Testis (tissue), 3 donors: ENCODE results near the gene APOB. TPM values are rescaled to one million over a fixed set of nuclear protein-coding genes. Genes with fewer than 3 reads are reported as not detected.

Experiments
- DNase-seq: peaks from one replicate; pipeline ENCODE4 v3.0.0-alpha.2; 2019
- H3K27ac ChIP-seq, 2 donors: fragments of 200-600 bp; sonication (generic); one replicate each; pipeline ENCODE4 v1.5.1; 2019
- H3K27me3 ChIP-seq: fragments of 200-600 bp; sonication (generic); one replicate; pipeline ENCODE4 v1.5.1; 2019
- H3K36me3 ChIP-seq: fragments of 200-600 bp; sonication (generic); one replicate; pipeline ENCODE4 v1.5.1; 2017; ENCODE audit warnings: low read depth; ENCODE audit errors: missing control alignments
- H3K4me1 ChIP-seq: fragments of 200-600 bp; sonication (generic); one replicate; pipeline ENCODE4 v1.5.1; 2019
- H3K4me3 ChIP-seq, 2 donors: fragments of 200-600 bp; sonication (generic); one replicate each; pipeline ENCODE4 v1.5.1; 2017 to 2019
- H3K9me3 ChIP-seq: fragments of 200-600 bp; sonication (generic); one replicate; pipeline ENCODE4 v1.5.1; 2017
- POLR2A ChIP-seq: fragments of 450-650 bp; IDR thresholded peaks from one replicate; pipeline ENCODE4 v1.6.1; 2017; ENCODE audit warnings: antibody characterized with exemption, mild to moderate bottlenecking, moderate library complexity
- WGBS, 2 donors: methylation state at CpG; one replicate each; pipeline ENCODE4 v1.1.5; 2018; 5-methylcytosine and 5-hydroxymethylcytosine counted together
- intact Hi-C: fragments of 100-400 bp; cut with DNase I; formaldehyde crosslinking; loops from one replicate; pipeline ENCODE4 v1.15.1; 2023; ENCODE audit warnings: low total_unique reads
- polyA plus RNA-seq: library from polyadenylated mRNA; stranded (reverse); fragments of 350-450 nt; fragmentation: Illumina TruSeq; extraction: RNeasy Lipid Tissue Mini Kit (QIAGEN cat#74804); gene quantifications from one replicate; pipeline ENCODE4 v1.2.3, GENCODE V29; 2014; ENCODE audit warnings: low read depth, low replicate concordance; ENCODE audit not compliant: insufficient read depth
- total RNA-seq, 2 donors: library from RNA; depleted of rRNA; stranded (reverse); fragments of >200 nt; gene quantifications; one replicate each; pipeline ENCODE4 v1.2.3, GENCODE V29; 2016
- TF ChIP-seq, protein P1 (sequence below), 3 experiments: fragments of 450-650 bp in 2 of 3; fragments of 200-600 bp in 1 of 3; sonication (generic) in 1 of 3; IDR thresholded peaks; one replicate each; pipeline ENCODE4 v1.5.1; 2016 to 2019; ENCODE audit warnings: antibody characterized with exemption in 3 of 3, mild to moderate bottlenecking in 2 of 3, moderate library complexity in 1 of 3

Gene APOB
- total and polyA plus RNA-seq, 3 donors from 2014 or later, result 0.30 to 0.81 (median 0.39) TPM

DNA sequence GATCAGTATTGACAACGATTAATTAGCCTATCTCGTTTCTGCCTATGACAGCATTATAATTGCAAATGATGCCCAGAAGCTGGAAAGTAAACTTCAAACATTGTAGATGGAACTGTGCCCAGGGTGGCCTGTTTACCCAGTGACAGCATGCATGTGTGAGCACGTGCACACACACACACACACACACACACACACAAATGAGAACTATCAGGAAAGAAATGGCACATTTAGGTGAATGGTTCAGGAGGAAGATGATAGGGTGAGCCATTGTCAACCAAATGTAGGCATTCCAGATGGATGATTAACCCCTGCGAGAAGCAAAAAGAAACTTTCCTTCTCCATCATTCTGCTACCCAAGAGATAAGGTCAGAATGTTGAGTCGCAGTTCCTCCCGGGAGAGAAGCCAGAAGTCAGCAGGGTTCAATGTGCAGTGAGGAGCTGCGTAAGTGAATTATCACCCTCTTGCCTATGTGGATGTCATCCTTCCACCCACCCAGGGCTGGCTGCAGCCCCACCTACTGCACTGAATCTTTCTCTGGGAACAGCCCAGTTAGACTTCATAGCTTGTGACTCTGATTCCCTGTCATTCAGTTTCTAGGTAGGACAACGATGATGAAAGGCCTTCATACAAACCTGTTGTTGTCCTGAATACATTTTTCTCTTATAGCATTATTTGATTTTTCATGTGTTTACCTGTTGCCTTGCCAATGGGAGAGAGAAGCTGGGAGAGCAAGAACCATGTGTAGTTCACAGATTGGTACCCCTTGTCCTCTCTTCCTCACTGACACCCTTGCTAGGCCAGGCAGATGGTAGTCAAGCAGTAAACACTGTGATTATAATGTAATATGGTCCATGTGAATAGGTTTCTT, 3.5 kb upstream of the APOB start:
- DNase-seq, result no peak
- no peak for TF ChIP-seq POLR2A
- TF ChIP-seq, protein P1, sequence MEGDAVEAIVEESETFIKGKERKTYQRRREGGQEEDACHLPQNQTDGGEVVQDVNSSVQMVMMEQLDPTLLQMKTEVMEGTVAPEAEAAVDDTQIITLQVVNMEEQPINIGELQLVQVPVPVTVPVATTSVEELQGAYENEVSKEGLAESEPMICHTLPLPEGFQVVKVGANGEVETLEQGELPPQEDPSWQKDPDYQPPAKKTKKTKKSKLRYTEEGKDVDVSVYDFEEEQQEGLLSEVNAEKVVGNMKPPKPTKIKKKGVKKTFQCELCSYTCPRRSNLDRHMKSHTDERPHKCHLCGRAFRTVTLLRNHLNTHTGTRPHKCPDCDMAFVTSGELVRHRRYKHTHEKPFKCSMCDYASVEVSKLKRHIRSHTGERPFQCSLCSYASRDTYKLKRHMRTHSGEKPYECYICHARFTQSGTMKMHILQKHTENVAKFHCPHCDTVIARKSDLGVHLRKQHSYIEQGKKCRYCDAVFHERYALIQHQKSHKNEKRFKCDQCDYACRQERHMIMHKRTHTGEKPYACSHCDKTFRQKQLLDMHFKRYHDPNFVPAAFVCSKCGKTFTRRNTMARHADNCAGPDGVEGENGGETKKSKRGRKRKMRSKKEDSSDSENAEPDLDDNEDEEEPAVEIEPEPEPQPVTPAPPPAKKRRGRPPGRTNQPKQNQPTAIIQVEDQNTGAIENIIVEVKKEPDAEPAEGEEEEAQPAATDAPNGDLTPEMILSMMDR (IDR thresholded peaks at IDR 0.05), result no peak
- WGBS, 2 donors, result 62 to 76% methylated on average over 8 of the region's 8 CpGs
- H3K9me3 ChIP-seq, result no peaks in the 10 kb centered on the region
- intact Hi-C loops, result no loop called here
- no peaks in the 10 kb centered on the region for H3K4me1 ChIP-seq
- H3K27me3 ChIP-seq, result no peaks in the 10 kb centered on the region
- H3K27ac ChIP-seq, result no peak overlapping the region
- H3K4me3 ChIP-seq, result no peak overlapping the region
- H3K36me3 ChIP-seq, result no peaks in the 10 kb centered on the region

DNA sequence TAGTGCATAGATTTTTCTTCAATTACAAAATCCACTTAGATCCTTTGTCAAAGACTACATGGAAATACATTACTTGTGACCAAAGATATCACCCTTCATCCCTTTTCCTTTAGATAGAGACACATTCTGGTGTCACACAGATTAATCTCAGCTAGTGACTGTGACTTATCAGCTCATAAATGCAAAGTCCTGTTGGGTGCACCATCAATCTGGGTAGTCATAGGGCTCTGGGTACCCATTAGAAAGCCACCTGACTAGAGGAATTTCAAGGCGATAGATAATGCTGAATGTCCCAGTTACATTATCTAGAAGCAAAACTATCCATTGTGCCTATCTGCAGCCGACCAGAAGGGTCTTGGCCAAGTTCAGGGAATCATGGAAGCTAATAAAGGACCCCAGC, 2.6 kb upstream of the APOB start:
- no peak overlapping the region for H3K4me3 ChIP-seq
- no peaks in the 10 kb centered on the region for H3K36me3 ChIP-seq
- H3K4me1 ChIP-seq, result no peaks in the 10 kb centered on the region
- no peak for DNase-seq
- 85 to 86% methylated on average over 2 of the region's 2 CpGs for WGBS, 2 donors
- H3K27me3 ChIP-seq, result no peaks in the 10 kb centered on the region
- TF ChIP-seq POLR2A, result no peak
- TF ChIP-seq, protein P1 (IDR thresholded peaks at IDR 0.05), result no peak
- no peak overlapping the region for H3K27ac ChIP-seq
- no peaks in the 10 kb centered on the region for H3K9me3 ChIP-seq
- intact Hi-C loops, result no loop called here

DNA sequence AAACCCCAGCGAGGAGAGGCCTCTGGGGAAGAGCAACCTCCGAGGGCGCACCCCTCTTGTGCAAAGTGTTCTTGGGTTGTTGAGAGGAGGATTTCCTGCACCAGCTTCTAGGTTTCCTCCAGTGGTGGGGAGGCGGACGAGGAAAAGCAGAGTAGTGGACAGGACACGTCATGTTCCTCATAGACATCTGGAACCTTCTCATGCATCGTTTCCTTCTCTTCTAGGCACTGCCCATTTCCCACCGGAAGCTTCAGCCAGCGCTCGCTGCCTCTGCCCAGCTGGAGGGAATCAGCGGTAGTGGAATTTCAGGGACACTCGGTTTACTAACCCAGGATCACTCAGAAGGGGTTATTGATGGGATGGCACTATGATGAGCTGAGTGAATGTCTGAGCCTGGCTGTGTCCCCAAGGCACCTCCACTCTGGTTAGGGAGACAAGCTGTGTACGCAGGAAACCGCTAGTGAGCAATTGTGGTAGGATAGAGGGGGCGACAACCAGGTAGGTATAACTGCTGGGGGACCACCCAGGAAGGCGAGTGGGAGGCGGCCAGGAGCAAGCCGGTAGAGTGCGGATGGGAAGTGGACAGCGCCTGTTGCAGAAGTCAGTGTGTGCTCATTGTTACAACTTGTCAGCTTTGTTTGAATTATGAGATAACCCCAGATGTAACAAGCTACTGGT, 960 bp upstream of the APOB start:
- DNase-seq, result no peak
- TF ChIP-seq, protein P1 (IDR thresholded peaks at IDR 0.05), result no peak
- TF ChIP-seq POLR2A, result no peak
- Histone ChIP-seq H3K27ac (no peak overlapping the region), H3K36me3 (no peaks in the 10 kb centered on the region), H3K27me3 (no peaks in the 10 kb centered on the region), H3K4me3 (no peak overlapping the region), H3K9me3 (no peaks in the 10 kb centered on the region), H3K4me1 (no peaks in the 10 kb centered on the region)
- WGBS, 2 donors, result 44 to 66% methylated on average over 19 to 20 of the region's 20 CpGs
- intact Hi-C loops, result no loop called here

DNA sequence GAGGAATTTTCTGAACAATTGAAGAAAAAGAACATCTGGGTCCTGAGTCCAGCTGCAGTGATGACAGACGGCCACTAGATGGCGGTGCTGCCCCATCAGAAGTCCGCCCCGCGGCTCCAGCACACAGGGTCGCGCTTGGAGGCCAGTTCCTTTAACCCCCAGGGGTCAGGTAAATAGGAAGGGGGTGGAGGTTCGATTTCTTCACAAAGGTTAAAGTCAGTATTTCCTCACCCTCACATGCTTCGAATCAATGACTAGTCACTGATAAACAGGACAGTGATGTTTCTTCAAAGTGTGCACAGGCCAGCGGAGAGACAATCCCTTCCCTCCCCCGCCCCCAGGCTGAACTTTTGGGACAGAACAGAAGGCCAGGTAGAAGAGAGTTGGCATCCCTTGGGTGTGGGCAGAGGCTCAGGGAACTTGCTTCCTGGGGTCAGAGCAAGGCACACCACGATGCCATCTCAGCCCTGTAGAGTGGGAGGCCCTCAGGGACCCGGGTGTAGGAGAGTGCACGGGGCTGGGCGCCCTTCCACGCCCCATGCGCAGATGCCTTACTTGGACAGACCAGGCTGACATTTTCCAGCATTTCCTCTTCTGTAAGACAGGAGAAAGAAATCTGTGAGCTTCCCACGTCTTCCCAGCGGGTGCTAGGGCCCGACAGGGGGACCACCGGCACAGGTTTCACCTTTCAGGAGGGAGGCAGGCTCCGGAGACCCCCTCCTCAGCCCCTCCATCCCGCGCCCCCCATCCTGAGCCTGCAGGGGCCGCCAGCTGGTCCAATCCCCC, 722 bp downstream of the APOB start:
- Histone ChIP-seq H3K36me3 (no peaks in the 10 kb centered on the region), H3K4me3 (peak overlapping the region; percentile 1 to 14), H3K27ac (no peak overlapping the region), H3K4me1 (no peaks in the 10 kb centered on the region), H3K9me3 (no peaks in the 10 kb centered on the region), H3K27me3 (no peaks in the 10 kb centered on the region)
- TF ChIP-seq, protein P1 (IDR thresholded peaks at IDR 0.05), result peak; percentile 91 to 99 (median 91)
- no peak for TF ChIP-seq POLR2A
- WGBS, 2 donors, result 3 to 18% methylated on average over 13 to 25 of the region's 25 CpGs
- intact Hi-C loops, result no loop called here
- peak; percentile 84 for DNase-seq
